Measurements from ENCODE around the gene EIF4G1. TPM values are rescaled to one million over a fixed set of nuclear protein-coding genes. Genes with fewer than 3 reads are reported as not detected.

The EIF4G1 gene, protein sequence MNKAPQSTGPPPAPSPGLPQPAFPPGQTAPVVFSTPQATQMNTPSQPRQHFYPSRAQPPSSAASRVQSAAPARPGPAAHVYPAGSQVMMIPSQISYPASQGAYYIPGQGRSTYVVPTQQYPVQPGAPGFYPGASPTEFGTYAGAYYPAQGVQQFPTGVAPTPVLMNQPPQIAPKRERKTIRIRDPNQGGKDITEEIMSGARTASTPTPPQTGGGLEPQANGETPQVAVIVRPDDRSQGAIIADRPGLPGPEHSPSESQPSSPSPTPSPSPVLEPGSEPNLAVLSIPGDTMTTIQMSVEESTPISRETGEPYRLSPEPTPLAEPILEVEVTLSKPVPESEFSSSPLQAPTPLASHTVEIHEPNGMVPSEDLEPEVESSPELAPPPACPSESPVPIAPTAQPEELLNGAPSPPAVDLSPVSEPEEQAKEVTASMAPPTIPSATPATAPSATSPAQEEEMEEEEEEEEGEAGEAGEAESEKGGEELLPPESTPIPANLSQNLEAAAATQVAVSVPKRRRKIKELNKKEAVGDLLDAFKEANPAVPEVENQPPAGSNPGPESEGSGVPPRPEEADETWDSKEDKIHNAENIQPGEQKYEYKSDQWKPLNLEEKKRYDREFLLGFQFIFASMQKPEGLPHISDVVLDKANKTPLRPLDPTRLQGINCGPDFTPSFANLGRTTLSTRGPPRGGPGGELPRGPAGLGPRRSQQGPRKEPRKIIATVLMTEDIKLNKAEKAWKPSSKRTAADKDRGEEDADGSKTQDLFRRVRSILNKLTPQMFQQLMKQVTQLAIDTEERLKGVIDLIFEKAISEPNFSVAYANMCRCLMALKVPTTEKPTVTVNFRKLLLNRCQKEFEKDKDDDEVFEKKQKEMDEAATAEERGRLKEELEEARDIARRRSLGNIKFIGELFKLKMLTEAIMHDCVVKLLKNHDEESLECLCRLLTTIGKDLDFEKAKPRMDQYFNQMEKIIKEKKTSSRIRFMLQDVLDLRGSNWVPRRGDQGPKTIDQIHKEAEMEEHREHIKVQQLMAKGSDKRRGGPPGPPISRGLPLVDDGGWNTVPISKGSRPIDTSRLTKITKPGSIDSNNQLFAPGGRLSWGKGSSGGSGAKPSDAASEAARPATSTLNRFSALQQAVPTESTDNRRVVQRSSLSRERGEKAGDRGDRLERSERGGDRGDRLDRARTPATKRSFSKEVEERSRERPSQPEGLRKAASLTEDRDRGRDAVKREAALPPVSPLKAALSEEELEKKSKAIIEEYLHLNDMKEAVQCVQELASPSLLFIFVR (N-terminal part only)
- total RNA-seq (2022; extraction: Qiagen RNA extraction; ENCODE audit: low read depth): 253 to 285 TPM (median 259 TPM) in 5 replicates

DNA sequence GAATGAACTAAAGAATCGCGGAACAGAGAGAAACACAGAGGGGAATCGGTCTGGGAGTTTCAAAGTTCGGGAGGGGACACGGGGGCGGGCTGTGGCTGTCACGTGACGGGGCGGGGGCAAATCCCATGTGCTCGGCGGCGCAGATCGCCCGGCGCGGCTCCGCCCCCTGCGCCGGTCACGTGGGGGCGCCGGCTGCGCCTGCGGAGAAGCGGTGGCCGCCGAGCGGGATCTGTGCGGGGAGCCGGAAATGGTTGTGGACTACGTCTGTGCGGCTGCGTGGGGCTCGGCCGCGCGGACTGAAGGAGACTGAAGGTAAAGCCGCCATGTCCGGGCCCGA lies at the start of gene EIF4G1:
Gene EIF4G1, plus strand, starts transcription at position 244 of the 337 bp plus-strand sequence. CDS start 1,191 bp downstream, outside the sequence.

DNA sequence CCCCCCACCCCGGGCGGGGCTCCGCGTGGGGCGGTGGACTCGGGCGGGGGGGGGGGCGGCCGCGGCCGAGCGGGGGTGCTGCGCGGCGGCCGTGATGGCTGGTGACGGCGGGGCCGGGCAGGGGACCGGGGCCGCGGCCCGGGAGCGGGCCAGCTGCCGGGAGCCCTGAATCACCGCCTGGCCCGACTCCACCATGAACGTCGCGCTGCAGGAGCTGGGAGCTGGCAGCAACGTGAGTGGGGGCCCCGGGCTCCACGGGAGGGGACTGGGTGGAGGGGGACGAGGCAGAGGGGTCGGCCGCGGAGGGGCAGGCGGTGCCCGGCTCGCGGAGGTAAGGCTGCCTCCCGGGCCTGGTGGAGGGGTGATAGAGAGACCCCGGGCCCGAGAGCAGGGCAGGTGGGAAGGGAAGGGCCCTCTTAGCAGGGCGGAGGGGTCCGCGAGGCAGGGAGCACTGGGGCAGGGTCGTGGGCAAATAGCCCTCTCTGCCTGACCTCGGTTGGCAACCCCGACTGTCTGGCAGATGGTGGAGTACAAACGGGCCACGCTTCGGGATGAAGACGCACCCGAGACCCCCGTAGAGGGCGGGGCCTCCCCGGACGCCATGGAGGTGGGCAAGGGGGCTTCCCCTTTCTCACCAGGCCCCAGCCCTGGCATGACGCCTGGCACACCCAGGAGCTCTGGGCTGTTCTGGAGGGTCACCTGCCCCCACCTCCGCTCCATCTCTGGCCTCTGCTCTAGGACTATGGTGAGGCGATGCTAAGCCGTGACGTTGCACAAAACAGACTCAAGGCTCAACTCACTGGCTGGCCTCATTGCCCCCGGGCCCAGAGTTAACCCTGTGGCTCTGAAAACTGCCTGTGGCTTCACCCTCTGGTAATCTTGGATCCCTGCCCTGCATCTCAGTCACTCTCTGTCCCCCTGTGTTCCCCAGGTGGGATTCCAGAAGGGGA lies 38.2 kb upstream of the EIF4G1 start, which contains the start of gene ECE2:
Gene ECE2, plus strand, starts transcription at position 62 of the 950 bp plus-strand sequence. Its CDS starts 132 bp downstream, at position 194.

DNA sequence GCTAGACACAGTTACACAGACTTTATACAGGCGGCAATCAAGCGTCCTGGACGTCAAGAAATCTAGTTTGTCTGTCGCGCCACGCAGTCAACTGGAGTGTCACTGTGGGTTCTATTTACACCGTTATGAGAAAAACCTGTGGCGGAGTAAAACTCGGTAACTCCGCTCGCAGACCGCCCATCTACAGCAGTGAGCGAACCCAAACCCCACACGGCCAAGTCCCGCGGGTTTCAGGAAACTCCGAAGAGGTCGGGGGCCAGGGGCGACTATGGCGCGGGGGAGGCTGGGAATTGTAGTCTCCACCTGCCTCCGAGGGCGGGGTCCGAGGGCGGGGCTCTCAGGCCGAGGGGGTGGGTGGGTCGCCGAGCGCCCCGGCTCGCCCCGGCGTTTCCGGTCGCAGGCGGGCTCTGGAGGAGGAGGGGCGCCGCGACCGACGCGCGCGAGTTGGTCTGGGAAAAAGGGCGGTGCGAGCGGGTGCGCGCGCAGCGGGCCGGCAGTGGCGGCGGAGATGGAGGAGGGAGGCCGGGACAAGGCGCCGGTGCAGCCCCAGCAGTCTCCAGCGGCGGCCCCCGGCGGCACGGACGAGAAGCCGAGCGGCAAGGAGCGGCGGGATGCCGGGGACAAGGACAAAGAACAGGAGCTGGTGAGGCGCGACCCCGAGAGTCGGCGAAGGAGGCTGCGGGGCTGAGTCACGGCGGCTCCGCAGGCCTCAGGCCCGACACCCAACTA lies 15.5 kb upstream of the EIF4G1 start, which contains the start of gene PSMD2:
Gene PSMD2, plus strand, starts transcription at position 483 of the 729 bp plus-strand sequence. Its CDS starts 26 bp downstream, at position 509.

DNA sequence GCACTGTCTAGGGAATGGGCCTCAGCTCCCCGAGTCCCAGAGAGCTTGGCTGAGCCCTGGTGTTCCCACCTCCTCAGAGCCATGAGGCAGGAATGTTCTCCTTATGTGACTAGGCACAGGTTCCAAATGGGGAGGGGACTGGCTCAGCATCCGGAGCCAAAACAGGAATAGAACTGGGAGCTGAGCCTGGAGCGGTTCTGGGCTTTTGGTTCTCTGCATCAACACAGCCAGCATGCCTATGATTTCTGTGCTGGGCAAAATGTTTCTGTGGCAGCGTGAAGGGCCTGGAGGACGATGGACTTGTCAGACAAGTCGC lies 23.0 kb downstream of the EIF4G1 start, which contains the start of gene FAM131A:
Gene FAM131A, plus strand, starts transcription at position 202 of the 316 bp plus-strand sequence. Its CDS starts 31 bp downstream, at position 233.

DNA sequence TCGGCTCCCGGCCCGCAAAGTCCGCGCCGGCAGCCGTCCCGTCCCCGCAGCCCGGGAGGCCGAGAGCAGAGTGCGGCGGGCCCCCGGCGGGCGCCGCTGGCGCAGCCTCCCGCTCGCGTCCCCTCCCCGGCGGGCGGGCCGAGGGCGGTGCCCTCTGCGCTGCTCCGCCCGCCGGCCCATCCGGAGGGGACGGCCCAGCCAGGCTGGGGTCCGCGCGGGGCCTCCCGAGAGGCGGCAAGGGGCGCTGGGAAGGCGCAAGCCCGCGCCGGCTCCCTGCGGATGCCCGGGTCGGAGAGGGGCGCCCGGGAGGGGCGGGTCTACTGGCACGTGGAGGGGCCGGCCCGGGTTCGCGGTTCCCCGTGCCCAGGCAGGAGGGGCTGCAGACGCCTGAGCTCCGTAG lies 47.1 kb downstream of the EIF4G1 start, which contains the start of the genes CLCN2 and POLR2H:
Gene CLCN2, minus strand, starts transcription at position 74 of the 400 bp plus-strand sequence. CDS start 126 bp downstream, outside the sequence.
Gene POLR2H, plus strand, starts transcription at position 179 of the 400 bp plus-strand sequence. CDS start 1,783 bp downstream, outside the sequence.

DNA sequence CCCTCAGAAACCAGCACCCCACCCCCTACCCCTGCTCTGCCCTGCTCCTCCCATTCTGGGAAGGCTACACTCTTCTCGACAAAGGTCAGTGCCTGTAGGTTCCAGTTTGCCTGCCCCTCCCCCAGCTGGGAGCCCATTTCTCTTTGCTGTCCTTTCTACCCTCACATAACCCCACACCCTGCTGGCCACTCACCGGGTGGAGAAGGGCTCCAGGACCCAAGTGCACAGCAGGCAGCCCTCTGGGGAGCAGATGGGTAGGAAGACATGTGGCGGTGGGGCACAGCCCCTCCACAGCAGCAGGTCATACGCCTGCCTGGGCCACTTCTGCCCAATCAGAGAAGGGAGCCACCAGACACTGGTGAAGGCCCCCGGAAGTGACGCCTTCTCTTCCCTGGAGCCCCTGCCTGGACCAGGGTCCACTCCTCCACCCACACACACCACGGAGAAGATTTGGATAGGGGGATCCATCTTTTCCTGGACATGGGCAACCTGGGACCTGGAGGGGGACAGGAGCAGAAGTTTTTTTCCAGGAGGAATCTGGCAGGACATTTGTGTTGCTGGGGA lies 63.6 kb downstream of the EIF4G1 start, which contains the start of gene THPO:
Gene THPO, minus strand, starts transcription at position 326 of the 564 bp plus-strand sequence. CDS start 1,948 bp downstream, outside the sequence.

DNA sequence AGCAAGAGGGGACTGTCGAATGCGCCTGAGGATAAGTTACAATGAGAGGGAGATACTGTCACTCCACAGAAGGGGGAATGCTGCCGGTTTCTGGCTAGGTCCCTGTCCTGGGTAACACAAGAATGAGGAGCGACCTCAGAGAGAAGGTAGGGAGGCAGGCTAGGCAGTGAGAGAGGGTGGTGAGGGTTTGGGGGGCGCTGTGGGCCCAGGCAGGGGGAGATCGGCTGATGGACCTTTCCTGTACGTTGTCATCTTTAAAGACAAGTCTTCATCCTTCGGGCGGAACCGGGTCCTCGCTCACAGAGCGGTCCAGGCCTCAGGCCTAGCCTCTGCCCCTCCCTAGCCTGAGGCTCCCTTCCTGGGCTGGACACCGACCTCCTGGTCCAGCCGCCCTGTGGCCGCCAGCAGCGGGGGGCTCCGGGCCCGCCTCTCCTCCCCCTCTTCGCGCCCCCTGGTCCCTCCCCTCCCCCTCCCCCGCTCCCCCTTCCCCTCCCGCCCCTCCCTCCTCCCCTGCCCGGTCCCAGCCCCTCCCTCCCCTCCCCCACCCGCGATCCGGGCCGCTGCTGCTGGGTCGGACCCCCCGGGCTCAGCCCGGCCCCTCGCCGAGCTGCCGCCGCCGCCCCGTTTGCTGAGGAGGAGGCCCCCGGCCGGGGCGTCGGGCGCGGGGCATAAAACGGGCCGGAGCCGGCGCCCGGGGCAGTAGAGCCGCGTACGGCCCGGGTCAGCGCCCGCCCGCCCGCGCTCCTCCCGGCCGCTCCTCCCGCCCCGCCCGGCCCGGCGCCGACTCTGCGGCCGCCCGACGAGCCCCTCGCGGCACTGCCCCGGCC lies 65.2 kb downstream of the EIF4G1 start, which contains the start of gene CHRD:
Gene CHRD, plus strand, starts transcription at position 697 of the 827 bp plus-strand sequence. CDS start 265 bp downstream, outside the sequence.

Other genes starting within 250 kb of the EIF4G1 start
- gene HTR3E, start 217.5 kb upstream of the EIF4G1 start, total RNA-seq (2022; extraction: Qiagen RNA extraction; ENCODE audit: low read depth): not detected in 5 replicates
- 27.3 to 30.4 TPM (median 28.5 TPM) in 5 replicates for gene EIF2B5, start 179.2 kb upstream of the EIF4G1 start, total RNA-seq (2022; extraction: Qiagen RNA extraction; ENCODE audit: low read depth)
- 17.4 to 26.4 TPM (median 25.2 TPM) in 5 replicates for gene DVL3, start 159.2 kb upstream of the EIF4G1 start, total RNA-seq (2022; extraction: Qiagen RNA extraction; ENCODE audit: low read depth)
- gene AP2M1, start 139.8 kb upstream of the EIF4G1 start, total RNA-seq (2022; extraction: Qiagen RNA extraction; ENCODE audit: low read depth): 292 to 335 TPM (median 319 TPM) in 5 replicates
- 33.3 to 36.1 TPM (median 34.4 TPM) in 5 replicates for gene ABCF3, start 128.4 kb upstream of the EIF4G1 start, total RNA-seq (2022; extraction: Qiagen RNA extraction; ENCODE audit: low read depth)
- 0.24 to 0.54 TPM (median 0.44 TPM) in 5 replicates for gene VWA5B2, start 85.0 kb upstream of the EIF4G1 start, total RNA-seq (2022; extraction: Qiagen RNA extraction; ENCODE audit: low read depth)
- 54.1 to 81.7 TPM (median 74.6 TPM) in 5 replicates for gene ALG3, start 65.6 kb upstream of the EIF4G1 start, total RNA-seq (2022; extraction: Qiagen RNA extraction; ENCODE audit: low read depth)
- gene EEF1AKMT4, start 64.9 kb upstream of the EIF4G1 start, total RNA-seq (2022; extraction: Qiagen RNA extraction; ENCODE audit: low read depth): 8.7 to 14.7 TPM (median 12.7 TPM) in 5 replicates
- 0.72 to 1.6 TPM (median 1.3 TPM) in 5 replicates for gene CAMK2N2, start 53.1 kb upstream of the EIF4G1 start, total RNA-seq (2022; extraction: Qiagen RNA extraction; ENCODE audit: low read depth)
- gene ECE2, start 38.6 kb upstream of the EIF4G1 start, total RNA-seq (2022; extraction: Qiagen RNA extraction; ENCODE audit: low read depth): not detected in 5 replicates
- gene PSMD2, start 15.4 kb upstream of the EIF4G1 start, total RNA-seq (2022; extraction: Qiagen RNA extraction; ENCODE audit: low read depth): 323 to 418 TPM (median 327 TPM) in 5 replicates
- 7.5 to 11.3 TPM (median 10.3 TPM) in 5 replicates for gene FAM131A, start 23.0 kb downstream of the EIF4G1 start, total RNA-seq (2022; extraction: Qiagen RNA extraction; ENCODE audit: low read depth)
- gene CLCN2, start 47.0 kb downstream of the EIF4G1 start, total RNA-seq (2022; extraction: Qiagen RNA extraction; ENCODE audit: low read depth): 4.1 to 6.6 TPM (median 5.4 TPM) in 5 replicates
- 72.7 to 79.0 TPM (median 75.1 TPM) in 5 replicates for gene POLR2H, start 47.1 kb downstream of the EIF4G1 start, total RNA-seq (2022; extraction: Qiagen RNA extraction; ENCODE audit: low read depth)
- gene THPO, start 63.6 kb downstream of the EIF4G1 start, total RNA-seq (2022; extraction: Qiagen RNA extraction; ENCODE audit: low read depth): not detected in 5 replicates
- 0.11 to 0.37 TPM (median 0.27 TPM) in 5 replicates for gene CHRD, start 65.4 kb downstream of the EIF4G1 start, total RNA-seq (2022; extraction: Qiagen RNA extraction; ENCODE audit: low read depth)
- 0.23 to 0.51 TPM (median 0.35 TPM) in 5 replicates for gene EPHB3, start 247.2 kb downstream of the EIF4G1 start, total RNA-seq (2022; extraction: Qiagen RNA extraction; ENCODE audit: low read depth)